ENCODE measurements around the gene ART1. TPM values are rescaled to one million over a fixed set of nuclear protein-coding genes. Genes with fewer than 3 reads are reported as not detected.

ART1 gene
- total RNA-seq, 4 donors from 2014 or later = not detected

DNA sequence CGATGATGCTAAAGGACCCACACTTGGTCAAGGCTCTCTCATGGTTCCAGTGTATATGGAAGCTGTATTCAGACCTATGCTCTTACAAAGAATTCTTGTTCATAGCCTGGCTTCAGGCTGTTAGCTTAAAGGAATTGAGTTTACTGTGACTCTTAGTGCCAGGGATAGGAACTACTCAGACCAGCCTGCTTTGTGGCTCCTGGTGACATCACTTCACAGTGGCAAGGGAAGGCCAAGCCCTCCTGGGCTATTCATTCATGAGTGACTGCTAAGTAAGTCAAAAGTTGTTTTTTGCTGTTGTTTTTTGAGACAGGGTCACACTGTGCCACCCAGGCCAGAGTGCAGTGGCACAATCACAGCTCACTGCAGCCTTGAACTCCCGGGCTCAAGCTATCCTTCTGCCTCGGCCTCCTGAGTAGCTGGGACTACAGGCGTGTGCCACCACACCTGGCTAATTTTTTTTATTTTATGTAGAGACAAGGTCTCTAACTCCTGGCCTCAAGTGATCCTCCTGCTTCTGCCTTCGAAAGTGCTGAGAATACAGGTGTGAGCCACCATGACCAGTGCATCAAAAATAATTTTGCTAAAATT, 12.8 kb upstream of the ART1 start:
- Histone ChIP-seq H3K27ac (no peak overlapping the region), H3K4me3 (no peak overlapping the region), H3K9me3 (no peaks in the 10 kb centered on the region), H3K36me3 (no peaks in the 10 kb centered on the region), H3K27me3 (no peaks in the 10 kb centered on the region), H3K4me1 (no peaks in the 10 kb centered on the region)
- DNase-seq = no peak
- TF ChIP-seq, protein P1, sequence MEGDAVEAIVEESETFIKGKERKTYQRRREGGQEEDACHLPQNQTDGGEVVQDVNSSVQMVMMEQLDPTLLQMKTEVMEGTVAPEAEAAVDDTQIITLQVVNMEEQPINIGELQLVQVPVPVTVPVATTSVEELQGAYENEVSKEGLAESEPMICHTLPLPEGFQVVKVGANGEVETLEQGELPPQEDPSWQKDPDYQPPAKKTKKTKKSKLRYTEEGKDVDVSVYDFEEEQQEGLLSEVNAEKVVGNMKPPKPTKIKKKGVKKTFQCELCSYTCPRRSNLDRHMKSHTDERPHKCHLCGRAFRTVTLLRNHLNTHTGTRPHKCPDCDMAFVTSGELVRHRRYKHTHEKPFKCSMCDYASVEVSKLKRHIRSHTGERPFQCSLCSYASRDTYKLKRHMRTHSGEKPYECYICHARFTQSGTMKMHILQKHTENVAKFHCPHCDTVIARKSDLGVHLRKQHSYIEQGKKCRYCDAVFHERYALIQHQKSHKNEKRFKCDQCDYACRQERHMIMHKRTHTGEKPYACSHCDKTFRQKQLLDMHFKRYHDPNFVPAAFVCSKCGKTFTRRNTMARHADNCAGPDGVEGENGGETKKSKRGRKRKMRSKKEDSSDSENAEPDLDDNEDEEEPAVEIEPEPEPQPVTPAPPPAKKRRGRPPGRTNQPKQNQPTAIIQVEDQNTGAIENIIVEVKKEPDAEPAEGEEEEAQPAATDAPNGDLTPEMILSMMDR (IDR thresholded peaks at IDR 0.05) = no peak
- no peak for TF ChIP-seq POLR2A (IDR thresholded peaks at IDR 0.05)
- intact Hi-C loops (cut with DNase I) = no loop called here
- 80 to 82% methylated on average over 3 to 5 of the region's 5 CpGs for WGBS, 2 donors

DNA sequence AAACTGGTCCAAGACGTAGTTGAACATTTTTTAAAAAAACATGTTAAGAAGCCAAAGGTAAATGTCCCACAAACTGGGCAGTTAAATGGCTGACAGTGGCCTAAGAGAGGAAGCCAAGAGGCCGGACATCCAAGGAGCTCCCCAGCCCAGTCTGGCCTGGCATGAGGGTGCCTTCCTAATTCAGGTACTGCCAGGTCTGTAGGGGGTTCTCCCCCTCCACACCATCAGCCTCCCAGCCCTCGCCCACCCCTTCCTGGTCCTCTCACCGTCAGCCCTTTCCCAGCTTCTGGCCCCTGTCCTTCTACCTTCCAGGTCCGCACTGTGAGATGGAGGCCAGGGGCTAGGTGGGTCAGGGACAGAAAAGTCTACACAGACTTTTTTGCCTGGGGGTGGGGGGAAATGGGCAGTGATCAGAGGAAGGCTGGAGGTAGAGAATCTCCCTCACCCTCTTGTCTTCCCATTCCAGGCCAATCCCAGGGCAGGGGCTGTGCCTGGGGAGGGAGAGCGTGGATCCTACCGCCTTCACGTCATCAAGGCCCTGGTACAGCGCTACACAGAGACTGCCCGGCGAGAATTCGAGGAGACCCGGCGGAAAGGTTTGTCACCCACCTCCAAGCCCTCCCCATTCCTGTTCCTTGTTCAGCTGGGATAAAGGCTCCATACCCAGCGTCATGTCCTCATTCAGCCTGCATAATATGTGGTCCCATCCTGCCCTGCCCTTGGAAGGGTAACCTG, 9.1 kb upstream of the ART1 start:
- intact Hi-C loops (cut with DNase I) = no loop called here
- Histone ChIP-seq H3K4me1 (no peaks in the 10 kb centered on the region), H3K4me3 (no peak overlapping the region), H3K9me3 (no peaks in the 10 kb centered on the region), H3K27me3 (no peaks in the 10 kb centered on the region), H3K36me3 (no peaks in the 10 kb centered on the region), H3K27ac (no peak overlapping the region)
- no peak for TF ChIP-seq POLR2A (IDR thresholded peaks at IDR 0.05)
- TF ChIP-seq, protein P1 (IDR thresholded peaks at IDR 0.05) = no peak
- DNase-seq = no peak
- 83 to 88% methylated on average over 8 to 13 of the region's 15 CpGs for WGBS, 2 donors

DNA sequence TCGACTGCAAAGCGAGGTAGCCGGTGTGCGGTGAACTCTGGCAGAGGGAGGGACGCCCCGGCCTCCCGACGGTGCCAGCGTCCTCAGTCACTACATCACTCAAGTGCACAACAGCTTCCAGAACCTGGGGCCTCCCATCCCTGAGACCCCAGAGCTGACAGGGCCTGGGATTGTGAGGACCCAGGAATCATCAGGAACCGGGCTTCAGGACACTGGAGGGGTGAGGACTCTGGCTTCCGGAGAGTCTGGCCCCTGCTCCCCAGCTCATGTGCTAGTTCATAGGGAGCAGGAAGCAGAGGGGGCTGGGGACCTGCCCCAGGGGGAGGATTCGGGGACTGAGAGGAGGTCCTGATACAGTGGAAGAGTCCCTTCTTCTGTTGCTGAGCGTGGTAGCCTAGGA, 7.7 kb upstream of the ART1 start:
- peaks cover 0 to 6% (median 0%) of the 10 kb centered on the region in 4 donors for H3K27me3 ChIP-seq
- H3K4me1 ChIP-seq = peaks cover 0 to 7% (median 1%) of the 10 kb centered on the region in 3 donors
- no peak overlapping the region for H3K27ac ChIP-seq
- intact Hi-C loops (cut with DNase I) = no loop called here
- H3K36me3 ChIP-seq = no peaks in the 10 kb centered on the region
- WGBS, 2 donors = 73 to 80% methylated on average over 5 to 6 of the region's 13 CpGs
- H3K4me3 ChIP-seq = no peak overlapping the region
- no peaks in the 10 kb centered on the region for H3K9me3 ChIP-seq
- TF ChIP-seq, protein P1 (IDR thresholded peaks at IDR 0.05) = no peak
- TF ChIP-seq POLR2A (IDR thresholded peaks at IDR 0.05) = no peak
- no peak for DNase-seq

DNA sequence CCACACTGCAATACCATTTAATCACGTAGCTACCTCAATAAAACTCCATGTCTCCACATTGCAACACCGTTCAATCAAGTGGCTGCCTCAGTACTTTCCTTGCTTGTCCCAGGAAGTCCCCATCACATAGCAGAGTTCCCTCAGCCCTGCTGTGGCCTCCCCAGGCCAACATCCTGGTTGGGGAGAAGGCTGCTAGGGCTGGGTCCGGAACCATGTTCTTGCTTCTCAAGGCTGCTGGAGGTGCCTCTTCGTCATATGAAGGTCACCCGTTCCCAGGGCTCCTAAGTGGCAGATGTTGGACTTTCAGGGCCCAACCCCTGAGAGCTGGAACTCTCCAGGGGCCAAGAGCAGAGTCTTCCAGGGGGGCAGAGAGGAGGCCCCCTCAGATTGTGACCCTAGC, 6.4 kb upstream of the ART1 start:
- Histone ChIP-seq H3K9me3 (no peaks in the 10 kb centered on the region), H3K4me1 (peaks cover 10 to 20% (median 10%) of the 10 kb centered on the region in 3 donors), H3K36me3 (no peaks in the 10 kb centered on the region), H3K27me3 (peaks cover 0 to 12% (median 0%) of the 10 kb centered on the region in 4 donors), H3K4me3 (no peak overlapping the region), H3K27ac (no peak overlapping the region)
- intact Hi-C loops (cut with DNase I) = no loop called here
- WGBS, 2 donors = 83 to 96% methylated on average over 2 to 3 of the region's 5 CpGs
- no peak for DNase-seq
- TF ChIP-seq POLR2A (IDR thresholded peaks at IDR 0.05) = no peak
- TF ChIP-seq, protein P1 (IDR thresholded peaks at IDR 0.05) = no peak

DNA sequence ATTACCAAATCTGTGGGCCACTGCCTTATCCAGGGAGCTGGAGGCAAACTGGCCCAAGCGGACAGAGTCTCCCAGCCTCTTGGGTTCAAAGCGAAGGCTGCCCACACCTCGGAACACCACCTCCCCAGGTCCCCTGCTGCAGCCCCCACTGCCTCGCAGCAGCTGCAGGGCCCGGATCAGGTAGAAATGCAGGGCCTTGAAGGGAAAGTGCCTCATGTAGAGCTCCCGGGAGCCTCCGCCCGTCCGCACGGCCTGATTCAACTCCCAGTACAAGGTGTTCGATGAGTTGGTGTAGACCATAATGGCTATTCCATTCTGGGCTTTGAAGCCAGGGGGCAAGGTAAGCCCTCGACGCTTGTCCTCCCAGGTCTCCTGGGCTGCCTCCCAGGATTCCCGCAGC, 5.1 kb upstream of the ART1 start:
- TF ChIP-seq, protein P1 (IDR thresholded peaks at IDR 0.05) = no peak
- no peak for TF ChIP-seq POLR2A (IDR thresholded peaks at IDR 0.05)
- Histone ChIP-seq H3K27me3 (peaks cover 0 to 18% (median 0%) of the 10 kb centered on the region in 4 donors), H3K4me3 (no peak overlapping the region), H3K27ac (no peak overlapping the region), H3K36me3 (no peaks in the 10 kb centered on the region), H3K9me3 (no peaks in the 10 kb centered on the region), H3K4me1 (peaks cover 10 to 22% (median 10%) of the 10 kb centered on the region in 3 donors)
- no peak for DNase-seq
- intact Hi-C loops (cut with DNase I) = no loop called here
- 92 to 100% methylated on average over 1 to 5 of the region's 14 CpGs for WGBS, 2 donors
